ENCODE results near the gene GPR32. TPM values are rescaled to one million over a fixed set of nuclear protein-coding genes. Genes with fewer than 3 reads are reported as not detected.

The GPR32 gene
- total RNA-seq, 1 experiment from 2014 or later = not detected

- POLR2A ChIA-PET = interaction anchor here (0.6 kb wide), 1 partner anchor 8 kb away, joined by 3 read pairs; no protein-coding TSS in a partner anchor
- H3K36me3 Mint-ChIP-seq (ENCODE audit: insufficient read depth, unreplicated experiment) = no peaks in the 10 kb centered on the region
- intact Hi-C loops (cut with micrococcal nuclease) = no loop called here
Observed at GRCh38 chr19:50812474-50812873, 42.2 kb downstream of the GPR32 start.

GRCh38 chr19:50814883-50815282 lies 44.6 kb downstream of the GPR32 start:
- POLR2A ChIA-PET = interaction anchor here (0.8 kb wide), 1 partner anchor 10 kb away, joined by 3 read pairs; no protein-coding TSS in a partner anchor
- CTCF ChIA-PET = no interaction called here
- H3K4me1 Mint-ChIP-seq (ENCODE audit: insufficient read depth, unreplicated experiment) = no peaks in the 10 kb centered on the region

More at GRCh38 chr19:50812474-50812873, 42.2 kb downstream of the GPR32 start:
- H3K9me3 Mint-ChIP-seq (ENCODE audit: unreplicated experiment) = peaks cover 15% of the 10 kb centered on the region
- no peaks in the 10 kb centered on the region for H3K4me1 Mint-ChIP-seq (ENCODE audit: insufficient read depth, unreplicated experiment)
- H3K27ac Mint-ChIP-seq (ENCODE audit: low read depth, unreplicated experiment) = no peak overlapping the region
- CTCF ChIA-PET = no interaction called here
- no TSS peak for BruUV-seq (replicated peaks)
- peaks cover 12% of the 10 kb centered on the region for H3K27me3 Mint-ChIP-seq (ENCODE audit: insufficient read depth, unreplicated experiment)
- no peak overlapping the region for H3K4me3 Mint-ChIP-seq (ENCODE audit: unreplicated experiment)
- TF ChIP-seq CTCF (IDR thresholded peaks at IDR 0.05; ENCODE audit: unreplicated experiment) = no peak
- DNase-seq (ENCODE audit: unreplicated experiment) = no peak

GRCh38 chr19:50815439-50815838 lies 45.2 kb downstream of the GPR32 start:
- peaks cover 3% of the 10 kb centered on the region for H3K4me1 Mint-ChIP-seq (ENCODE audit: insufficient read depth, unreplicated experiment)
- intact Hi-C loops (cut with micrococcal nuclease) = no loop called here
- DNase-seq (ENCODE audit: unreplicated experiment) = no peak
- TF ChIP-seq CTCF (IDR thresholded peaks at IDR 0.05; ENCODE audit: unreplicated experiment) = no peak
- CTCF ChIA-PET = no interaction called here
- peaks cover 12% of the 10 kb centered on the region for H3K27me3 Mint-ChIP-seq (ENCODE audit: insufficient read depth, unreplicated experiment)
- no peaks in the 10 kb centered on the region for H3K36me3 Mint-ChIP-seq (ENCODE audit: insufficient read depth, unreplicated experiment)
- BruUV-seq (replicated peaks) = no TSS peak
- H3K27ac Mint-ChIP-seq (ENCODE audit: low read depth, unreplicated experiment) = no peak overlapping the region
- no peak overlapping the region for H3K4me3 Mint-ChIP-seq (ENCODE audit: unreplicated experiment)
- H3K9me3 Mint-ChIP-seq (ENCODE audit: unreplicated experiment) = peaks cover 5% of the 10 kb centered on the region
- POLR2A ChIA-PET = no interaction called here

More at GRCh38 chr19:50814883-50815282, 44.6 kb downstream of the GPR32 start:
- intact Hi-C loops (cut with micrococcal nuclease) = no loop called here
- no peaks in the 10 kb centered on the region for H3K36me3 Mint-ChIP-seq (ENCODE audit: insufficient read depth, unreplicated experiment)
- no TSS peak for BruUV-seq (replicated peaks)
- no peak for TF ChIP-seq CTCF (IDR thresholded peaks at IDR 0.05; ENCODE audit: unreplicated experiment)
- H3K4me3 Mint-ChIP-seq (ENCODE audit: unreplicated experiment) = no peak overlapping the region
- peaks cover 10% of the 10 kb centered on the region for H3K9me3 Mint-ChIP-seq (ENCODE audit: unreplicated experiment)
- no peak overlapping the region for H3K27ac Mint-ChIP-seq (ENCODE audit: low read depth, unreplicated experiment)
- no peak for DNase-seq (ENCODE audit: unreplicated experiment)
- H3K27me3 Mint-ChIP-seq (ENCODE audit: insufficient read depth, unreplicated experiment) = peaks cover 12% of the 10 kb centered on the region

- BruUV-seq (replicated peaks) = no TSS peak
- Mint-ChIP-seq H3K4me1 (ENCODE audit: insufficient read depth, unreplicated experiment) (peaks cover 25% of the 10 kb centered on the region), H3K9me3 (ENCODE audit: unreplicated experiment) (no peaks in the 10 kb centered on the region), H3K36me3 (ENCODE audit: insufficient read depth, unreplicated experiment) (no peaks in the 10 kb centered on the region), H3K27me3 (ENCODE audit: insufficient read depth, unreplicated experiment) (peaks cover 30% of the 10 kb centered on the region), H3K4me3 (ENCODE audit: unreplicated experiment) (peak overlapping the region; percentile 32), H3K27ac (ENCODE audit: low read depth, unreplicated experiment) (no peak overlapping the region)
- intact Hi-C loops (cut with micrococcal nuclease) = no loop called here
- no peak for TF ChIP-seq CTCF (IDR thresholded peaks at IDR 0.05; ENCODE audit: unreplicated experiment)
- DNase-seq (ENCODE audit: unreplicated experiment) = peak; percentile 52
- POLR2A ChIA-PET = interaction anchor here (1.0 kb wide), 1 partner anchor 14 kb away, joined by 4 read pairs; no protein-coding TSS in a partner anchor
- CTCF ChIA-PET = interaction anchor here (1.0 kb wide), 1 partner anchor 104 kb away, joined by 4 read pairs; no protein-coding TSS in a partner anchor
Observed at GRCh38 chr19:50817941-50818858, 47.9 kb downstream of the GPR32 start.
